ENCODE data around the gene ARHGAP29. TPM values are rescaled to one million over a fixed set of nuclear protein-coding genes. Genes with fewer than 3 reads are reported as not detected.

Gene ARHGAP29
- total and polyA plus RNA-seq, 7 donors = 5.1 to 20.0 (median 11.8) TPM

- no peak overlapping the region for H3K4me3 ChIP-seq
- peaks cover 0 to 53% of the 10 kb centered on the region in 2 donors for H3K36me3 ChIP-seq (ENCODE audit: insufficient read depth in 1 of 2, low read depth in 1 of 2)
- no peak overlapping the region for H3K27ac ChIP-seq
- no peaks in the 10 kb centered on the region for H3K27me3 ChIP-seq (ENCODE audit: insufficient read depth in 3 of 3, low read length in 2 of 3)
- peaks cover 4% of the 10 kb centered on the region for H3K9me3 ChIP-seq
- peaks cover 10% of the 10 kb centered on the region for H3K4me1 ChIP-seq
- ATAC-seq (no peak), DNase-seq (no peak)
- intact Hi-C loops (cut with DNase I) = no loop called here
- TF ChIP-seq CTCF (IDR thresholded peaks at IDR 0.05) = no peak
- WGBS, 3 donors = 64 to 69% (median 68%) methylated on average over 3 of the region's 3 CpGs
Observed at GRCh38 chr1:94207695-94208094, 29.7 kb downstream of the ARHGAP29 start.

GRCh38 chr1:94205639-94206038 is 31.7 kb downstream of the ARHGAP29 start:
- H3K36me3 ChIP-seq (ENCODE audit: insufficient read depth in 1 of 2, low read depth in 1 of 2) = peaks cover 0 to 74% of the 10 kb centered on the region in 2 donors
- ATAC-seq = no peak

GRCh38 chr1:94202241-94202640 is 35.1 kb downstream of the ARHGAP29 start:
- 80 to 82% (median 81%) methylated on average over 6 of the region's 6 CpGs for WGBS, 3 donors
- Histone ChIP-seq H3K27ac (no peak overlapping the region), H3K4me1 (no peaks in the 10 kb centered on the region), H3K27me3 (ENCODE audit: insufficient read depth in 3 of 3, low read length in 2 of 3) (no peaks in the 10 kb centered on the region), H3K4me3 (no peak overlapping the region), H3K9me3 (no peaks in the 10 kb centered on the region), H3K36me3 (ENCODE audit: insufficient read depth in 1 of 2, low read depth in 1 of 2) (peaks cover 0 to 80% of the 10 kb centered on the region in 2 donors)
- DNase-seq = no peak
- no peak for TF ChIP-seq CTCF (IDR thresholded peaks at IDR 0.05)
- intact Hi-C loops (cut with DNase I) = no loop called here
- ATAC-seq = no peak

More at GRCh38 chr1:94205639-94206038, 31.7 kb downstream of the ARHGAP29 start:
- Histone ChIP-seq H3K27me3 (ENCODE audit: insufficient read depth in 3 of 3, low read length in 2 of 3) (no peaks in the 10 kb centered on the region), H3K4me3 (no peak overlapping the region), H3K4me1 (peaks cover 10% of the 10 kb centered on the region), H3K27ac (no peak overlapping the region), H3K9me3 (peaks cover 4% of the 10 kb centered on the region)
- TF ChIP-seq CTCF (IDR thresholded peaks at IDR 0.05) = no peak
- intact Hi-C loops (cut with DNase I) = no loop called here
- WGBS, 3 donors = 47 to 59% (median 53%) methylated on average over 1 of the region's 1 CpG
- DNase-seq = no peak

GRCh38 chr1:94199398-94199797 is 38.0 kb downstream of the ARHGAP29 start:
- no peak overlapping the region for H3K4me3 ChIP-seq
- H3K9me3 ChIP-seq = no peaks in the 10 kb centered on the region
- H3K36me3 ChIP-seq (ENCODE audit: insufficient read depth in 1 of 2, low read depth in 1 of 2) = peaks cover 0 to 62% of the 10 kb centered on the region in 2 donors
- ATAC-seq = no peak
- H3K27me3 ChIP-seq (ENCODE audit: insufficient read depth in 3 of 3, low read length in 2 of 3) = no peaks in the 10 kb centered on the region
- intact Hi-C loops (cut with DNase I) = no loop called here
- 82 to 89% (median 85%) methylated on average over 2 of the region's 2 CpGs for WGBS, 3 donors
- no peak overlapping the region for H3K27ac ChIP-seq
- no peak for TF ChIP-seq CTCF (IDR thresholded peaks at IDR 0.05)
- no peak for DNase-seq
- no peaks in the 10 kb centered on the region for H3K4me1 ChIP-seq
